ENCODE results near the gene TP53I3. TPM values are rescaled to one million over a fixed set of nuclear protein-coding genes. Genes with fewer than 3 reads are reported as not detected.

Gene TP53I3
- total RNA-seq, 1 donor from 2014 or later, result 38.0 TPM

GRCh38 chr2:24038786-24039499, 45.7 kb downstream of the TP53I3 start:
- Mint-ChIP-seq H3K4me3 (ENCODE audit: unreplicated experiment) (no peak overlapping the region), H3K4me1 (ENCODE audit: low read depth, unreplicated experiment) (no peaks in the 10 kb centered on the region), H3K36me3 (ENCODE audit: unreplicated experiment) (no peaks in the 10 kb centered on the region), H3K9me3 (ENCODE audit: unreplicated experiment) (no peaks in the 10 kb centered on the region), H3K27ac (ENCODE audit: unreplicated experiment) (no peak overlapping the region), H3K27me3 (ENCODE audit: unreplicated experiment) (no peaks in the 10 kb centered on the region)
- DNase-seq, result no peak
- TF ChIP-seq, protein P1, sequence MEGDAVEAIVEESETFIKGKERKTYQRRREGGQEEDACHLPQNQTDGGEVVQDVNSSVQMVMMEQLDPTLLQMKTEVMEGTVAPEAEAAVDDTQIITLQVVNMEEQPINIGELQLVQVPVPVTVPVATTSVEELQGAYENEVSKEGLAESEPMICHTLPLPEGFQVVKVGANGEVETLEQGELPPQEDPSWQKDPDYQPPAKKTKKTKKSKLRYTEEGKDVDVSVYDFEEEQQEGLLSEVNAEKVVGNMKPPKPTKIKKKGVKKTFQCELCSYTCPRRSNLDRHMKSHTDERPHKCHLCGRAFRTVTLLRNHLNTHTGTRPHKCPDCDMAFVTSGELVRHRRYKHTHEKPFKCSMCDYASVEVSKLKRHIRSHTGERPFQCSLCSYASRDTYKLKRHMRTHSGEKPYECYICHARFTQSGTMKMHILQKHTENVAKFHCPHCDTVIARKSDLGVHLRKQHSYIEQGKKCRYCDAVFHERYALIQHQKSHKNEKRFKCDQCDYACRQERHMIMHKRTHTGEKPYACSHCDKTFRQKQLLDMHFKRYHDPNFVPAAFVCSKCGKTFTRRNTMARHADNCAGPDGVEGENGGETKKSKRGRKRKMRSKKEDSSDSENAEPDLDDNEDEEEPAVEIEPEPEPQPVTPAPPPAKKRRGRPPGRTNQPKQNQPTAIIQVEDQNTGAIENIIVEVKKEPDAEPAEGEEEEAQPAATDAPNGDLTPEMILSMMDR (IDR thresholded peaks at IDR 0.05; ENCODE audit: partially characterized antibody, unreplicated experiment), result no peak

Other genes with a start within 250 kb of the TP53I3 start
- gene ATAD2B, start 157.7 kb downstream of the TP53I3 start, total RNA-seq (ENCODE audit: unreplicated experiment), result 108 TPM
- gene UBXN2A, start 144.4 kb downstream of the TP53I3 start, total RNA-seq (ENCODE audit: unreplicated experiment), result 20.0 TPM
- 0.29 TPM for gene MFSD2B, start 74.7 kb downstream of the TP53I3 start, total RNA-seq (ENCODE audit: unreplicated experiment)
- gene WDCP, start 37.4 kb downstream of the TP53I3 start, total RNA-seq (ENCODE audit: unreplicated experiment), result 22.3 TPM
- gene FKBP1B, start 35.1 kb downstream of the TP53I3 start, total RNA-seq (ENCODE audit: unreplicated experiment), result 38.1 TPM
- gene SF3B6, start 8.5 kb downstream of the TP53I3 start, total RNA-seq (ENCODE audit: unreplicated experiment), result 76.5 TPM
- not detected for gene PFN4, start 38.5 kb upstream of the TP53I3 start, total RNA-seq (ENCODE audit: unreplicated experiment)
- 18.9 TPM for gene FAM228B, start 38.6 kb upstream of the TP53I3 start, total RNA-seq (ENCODE audit: unreplicated experiment)
- 0.69 TPM for gene FAM228A, start 90.2 kb upstream of the TP53I3 start, total RNA-seq (ENCODE audit: unreplicated experiment)